Liver (tissue), 9 donors: ENCODE data around the gene ROPN1L. TPM values are rescaled to one million over a fixed set of nuclear protein-coding genes. Genes with fewer than 3 reads are reported as not detected.

Source experiments
- DNase-seq: peaks from one replicate; pipeline ENCODE4 v3.0.0-alpha.2; 2017; ENCODE audit warnings: low spot score
- H3K27ac ChIP-seq, 2 donors: one replicate each; pipeline ENCODE4 v1.7.0; 2013; ENCODE audit warnings: inconsistent platforms in 2 of 2, low read length in 2 of 2, control low read depth in 1 of 2, low read depth in 1 of 2, mild to moderate bottlenecking in 1 of 2
- H3K27me3 ChIP-seq, 4 donors: one replicate each; pipeline versions ENCODE4 v1.6.1 to v1.7.0; 2013; ENCODE audit warnings: low read length in 3 of 4, inconsistent platforms in 1 of 4, mild to moderate bottlenecking in 1 of 4, moderate library complexity in 1 of 4; ENCODE audit not compliant: control insufficient read depth in 4 of 4, insufficient read depth in 4 of 4
- H3K36me3 ChIP-seq, 4 donors: one replicate each; pipeline versions ENCODE4 v1.6.1 to v1.7.0; 2013; ENCODE audit warnings: low read length in 3 of 4, mild to moderate bottlenecking in 3 of 4, low read depth in 1 of 4, moderate library complexity in 1 of 4; ENCODE audit not compliant: control insufficient read depth in 4 of 4, insufficient read depth in 3 of 4
- H3K4me1 ChIP-seq, 4 donors: one replicate each; pipeline versions ENCODE4 v1.6.1 to v1.7.0; 2013; ENCODE audit warnings: low read length in 3 of 4, mild to moderate bottlenecking in 3 of 4, moderate library complexity in 1 of 4; ENCODE audit not compliant: control insufficient read depth in 4 of 4, insufficient read depth in 4 of 4
- H3K4me3 ChIP-seq, 3 donors: one replicate each; pipeline versions ENCODE4 v1.6.1 to v1.7.0; 2013; ENCODE audit warnings: low read length in 3 of 3, control low read depth in 1 of 3, low read depth in 1 of 3, mild to moderate bottlenecking in 1 of 3
- H3K9ac ChIP-seq, 2 donors: one replicate each; pipeline ENCODE4 v1.7.0; 2013; ENCODE audit warnings: low read length in 2 of 2, mild to moderate bottlenecking in 2 of 2, moderate library complexity in 2 of 2, control low read depth in 1 of 2, low read depth in 1 of 2
- H3K9me3 ChIP-seq, 4 donors: one replicate each; pipeline versions ENCODE4 v1.6.1 to v1.7.0; 2013; ENCODE audit warnings: low read length in 3 of 4; ENCODE audit not compliant: control insufficient read depth in 4 of 4
- EGR1 ChIP-seq, 2 donors: IDR thresholded peaks; 2 replicates each; pipeline ENCODE4 v1.6.1; 2016 to 2018; ENCODE audit warnings: antibody characterized with exemption in 2 of 2, low read depth in 2 of 2
- FOXA1 ChIP-seq: IDR thresholded peaks from 2 replicates; pipeline ENCODE4 v1.6.1; 2016; ENCODE audit warnings: antibody characterized with exemption
- FOXA2 ChIP-seq: IDR thresholded peaks from 2 replicates; pipeline ENCODE4 v1.6.1; 2016; ENCODE audit warnings: antibody characterized with exemption
- HNF4A ChIP-seq, 2 donors: conservative IDR thresholded peaks; 2 replicates each; pipeline ENCODE4 v1.6.1; 2016; ENCODE audit warnings: antibody characterized with exemption in 2 of 2, mild to moderate bottlenecking in 2 of 2
- HNF4G ChIP-seq: IDR thresholded peaks from 2 replicates; pipeline ENCODE4 v1.6.1; 2016; ENCODE audit warnings: antibody characterized with exemption
- JUND ChIP-seq, 2 donors: IDR thresholded peaks; 2 replicates each; pipeline ENCODE4 v1.6.1; 2016; ENCODE audit warnings: antibody characterized with exemption in 2 of 2
- NR2F2 ChIP-seq: IDR thresholded peaks from 2 replicates; pipeline ENCODE4 v1.6.1; 2016; ENCODE audit warnings: antibody characterized with exemption
- RAD21 ChIP-seq, 2 donors: IDR thresholded peaks; 2 replicates each; pipeline ENCODE4 v1.6.1; 2016; ENCODE audit warnings: antibody characterized with exemption in 2 of 2, mild to moderate bottlenecking in 2 of 2
- RXRA ChIP-seq, 2 donors: IDR thresholded peaks; 2 replicates each; pipeline ENCODE4 v1.6.1; 2017 to 2018; ENCODE audit warnings: antibody characterized with exemption in 2 of 2, mild to moderate bottlenecking in 1 of 2
- SP1 ChIP-seq: IDR thresholded peaks from 2 replicates; pipeline ENCODE4 v1.6.1; 2018; ENCODE audit warnings: antibody characterized with exemption, mild to moderate bottlenecking
- TAF1 ChIP-seq: conservative IDR thresholded peaks from 2 replicates; pipeline ENCODE4 v1.6.1; 2016; ENCODE audit warnings: antibody characterized with exemption, mild to moderate bottlenecking
- YY1 ChIP-seq: IDR thresholded peaks from 2 replicates; pipeline ENCODE4 v1.6.1; 2016; ENCODE audit warnings: antibody characterized with exemption, mild to moderate bottlenecking
- WGBS: extraction: QIAGEN DNeasy Blood & Tissue Kit; methylation state at CpG from one replicate; pipeline ENCODE4 v1.1.7; 2013; 5-methylcytosine and 5-hydroxymethylcytosine counted together
- polyA plus RNA-seq, 2 donors: library from polyadenylated mRNA; stranded (reverse) in 1 of 2; unstranded in 1 of 2; fragments of 200-250 nt in 1 of 2; fragments of >200 nt in 1 of 2; fragmentation: Nextera tagmentation in 1 of 2; extraction: Ambion mirVana in 1 of 2; gene quantifications; one replicate each; pipeline versions ENCODE4 v1.2.1 to v1.2.3, GENCODE V29; 2013 to 2015
- total RNA-seq, 2 donors: library from RNA; depleted of rRNA; stranded (reverse); fragments of >200 nt; gene quantifications; one replicate each; pipeline ENCODE4 v1.2.3, GENCODE V29; 2014
- TF ChIP-seq, protein P1 (sequence below): IDR thresholded peaks from 2 replicates; pipeline ENCODE4 v1.6.1; 2016; ENCODE audit warnings: antibody characterized with exemption, mild to moderate bottlenecking
- TF ChIP-seq, protein P2 (sequence below): fragments of 150-350 bp; IDR thresholded peaks from 2 replicates; pipeline ENCODE4 v1.5.1; 2017; ENCODE audit warnings: improper control_type of control experiment, low read depth, low read length; ENCODE audit not compliant: missing input control
- TF ChIP-seq, protein P3 (sequence below): IDR thresholded peaks from 2 replicates; pipeline ENCODE4 v1.6.1; 2016; ENCODE audit warnings: antibody characterized with exemption
- donor health status: healthy.
- donor health status: healthy.
- donor health status: healthy.
- donor health status: healthy.
- donor health status: healthy.

The ROPN1L gene
- total and polyA plus RNA-seq, 4 donors, result 0.25 to 1.3 (median 0.87) TPM

DNA sequence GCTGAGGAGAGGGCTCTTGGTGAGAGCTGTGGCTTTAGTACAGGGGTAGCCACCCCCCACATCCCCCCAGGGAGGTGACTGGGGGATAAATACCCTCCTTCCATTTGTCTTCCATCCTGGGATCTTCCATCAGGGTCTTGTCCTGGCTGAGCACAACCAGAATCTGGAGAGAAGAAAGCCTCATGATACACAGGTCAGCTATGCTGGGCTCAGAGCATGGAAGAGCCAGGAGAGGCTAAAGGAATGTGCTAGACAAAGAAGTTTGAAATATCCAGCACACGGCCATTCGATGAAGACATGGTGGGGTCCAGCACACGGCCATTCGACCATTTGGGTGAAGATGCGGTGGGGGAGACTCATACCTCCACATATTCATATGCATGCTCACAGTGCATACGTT, 30.0 kb downstream of the ROPN1L start:
- 95% methylated on average over 6 of the region's 6 CpGs for WGBS
- peaks cover 0 to 5% (median 2%) of the 10 kb centered on the region in 4 donors for H3K9me3 ChIP-seq

DNA sequence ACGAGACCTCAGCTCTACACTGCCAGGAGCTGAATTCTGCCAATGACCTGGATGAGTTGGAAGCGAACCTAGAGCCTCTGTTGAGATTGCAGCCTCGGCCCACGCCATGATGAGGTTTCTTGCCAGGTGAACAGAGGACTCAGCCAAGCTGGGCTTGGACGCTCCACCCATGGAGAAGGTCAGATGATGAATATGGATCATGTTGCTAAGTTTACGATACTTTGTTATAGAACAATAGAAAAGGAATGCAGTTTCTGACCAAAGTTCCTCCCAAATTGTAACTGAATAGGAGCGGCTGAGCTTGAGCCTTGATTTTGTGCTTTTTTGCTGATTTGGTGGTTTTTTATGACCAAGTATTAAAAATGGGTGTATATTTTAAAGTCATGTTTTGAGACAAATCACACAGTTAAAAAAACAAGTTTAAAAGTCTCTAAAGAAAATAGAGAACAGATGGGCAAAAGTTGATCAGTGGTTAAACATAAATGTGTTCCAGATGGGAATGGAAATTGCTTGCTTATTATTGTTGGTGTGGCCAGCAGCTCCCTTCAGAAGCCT, 32.9 kb downstream of the ROPN1L start:
- H3K4me1 ChIP-seq, result no peaks in the 10 kb centered on the region
- H3K36me3 ChIP-seq, result no peaks in the 10 kb centered on the region
- TF ChIP-seq, protein P1, sequence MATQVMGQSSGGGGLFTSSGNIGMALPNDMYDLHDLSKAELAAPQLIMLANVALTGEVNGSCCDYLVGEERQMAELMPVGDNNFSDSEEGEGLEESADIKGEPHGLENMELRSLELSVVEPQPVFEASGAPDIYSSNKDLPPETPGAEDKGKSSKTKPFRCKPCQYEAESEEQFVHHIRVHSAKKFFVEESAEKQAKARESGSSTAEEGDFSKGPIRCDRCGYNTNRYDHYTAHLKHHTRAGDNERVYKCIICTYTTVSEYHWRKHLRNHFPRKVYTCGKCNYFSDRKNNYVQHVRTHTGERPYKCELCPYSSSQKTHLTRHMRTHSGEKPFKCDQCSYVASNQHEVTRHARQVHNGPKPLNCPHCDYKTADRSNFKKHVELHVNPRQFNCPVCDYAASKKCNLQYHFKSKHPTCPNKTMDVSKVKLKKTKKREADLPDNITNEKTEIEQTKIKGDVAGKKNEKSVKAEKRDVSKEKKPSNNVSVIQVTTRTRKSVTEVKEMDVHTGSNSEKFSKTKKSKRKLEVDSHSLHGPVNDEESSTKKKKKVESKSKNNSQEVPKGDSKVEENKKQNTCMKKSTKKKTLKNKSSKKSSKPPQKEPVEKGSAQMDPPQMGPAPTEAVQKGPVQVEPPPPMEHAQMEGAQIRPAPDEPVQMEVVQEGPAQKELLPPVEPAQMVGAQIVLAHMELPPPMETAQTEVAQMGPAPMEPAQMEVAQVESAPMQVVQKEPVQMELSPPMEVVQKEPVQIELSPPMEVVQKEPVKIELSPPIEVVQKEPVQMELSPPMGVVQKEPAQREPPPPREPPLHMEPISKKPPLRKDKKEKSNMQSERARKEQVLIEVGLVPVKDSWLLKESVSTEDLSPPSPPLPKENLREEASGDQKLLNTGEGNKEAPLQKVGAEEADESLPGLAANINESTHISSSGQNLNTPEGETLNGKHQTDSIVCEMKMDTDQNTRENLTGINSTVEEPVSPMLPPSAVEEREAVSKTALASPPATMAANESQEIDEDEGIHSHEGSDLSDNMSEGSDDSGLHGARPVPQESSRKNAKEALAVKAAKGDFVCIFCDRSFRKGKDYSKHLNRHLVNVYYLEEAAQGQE, result no peak
- TF ChIP-seq NR2F2, result no peak
- TF ChIP-seq HNF4A (conservative IDR thresholded peaks at IDR 0.05), result no peak
- TF ChIP-seq HNF4G, result no peak
- no peak for TF ChIP-seq FOXA1
- no peak for TF ChIP-seq EGR1 (IDR thresholded peaks at IDR 0.05; ENCODE audit: low read depth in 2 of 2)
- TF ChIP-seq, protein P2, sequence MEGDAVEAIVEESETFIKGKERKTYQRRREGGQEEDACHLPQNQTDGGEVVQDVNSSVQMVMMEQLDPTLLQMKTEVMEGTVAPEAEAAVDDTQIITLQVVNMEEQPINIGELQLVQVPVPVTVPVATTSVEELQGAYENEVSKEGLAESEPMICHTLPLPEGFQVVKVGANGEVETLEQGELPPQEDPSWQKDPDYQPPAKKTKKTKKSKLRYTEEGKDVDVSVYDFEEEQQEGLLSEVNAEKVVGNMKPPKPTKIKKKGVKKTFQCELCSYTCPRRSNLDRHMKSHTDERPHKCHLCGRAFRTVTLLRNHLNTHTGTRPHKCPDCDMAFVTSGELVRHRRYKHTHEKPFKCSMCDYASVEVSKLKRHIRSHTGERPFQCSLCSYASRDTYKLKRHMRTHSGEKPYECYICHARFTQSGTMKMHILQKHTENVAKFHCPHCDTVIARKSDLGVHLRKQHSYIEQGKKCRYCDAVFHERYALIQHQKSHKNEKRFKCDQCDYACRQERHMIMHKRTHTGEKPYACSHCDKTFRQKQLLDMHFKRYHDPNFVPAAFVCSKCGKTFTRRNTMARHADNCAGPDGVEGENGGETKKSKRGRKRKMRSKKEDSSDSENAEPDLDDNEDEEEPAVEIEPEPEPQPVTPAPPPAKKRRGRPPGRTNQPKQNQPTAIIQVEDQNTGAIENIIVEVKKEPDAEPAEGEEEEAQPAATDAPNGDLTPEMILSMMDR, result no peak
- no peak for TF ChIP-seq SP1
- TF ChIP-seq RAD21 (IDR thresholded peaks at IDR 0.05), result no peak
- TF ChIP-seq TAF1, result no peak
- TF ChIP-seq, protein P3, sequence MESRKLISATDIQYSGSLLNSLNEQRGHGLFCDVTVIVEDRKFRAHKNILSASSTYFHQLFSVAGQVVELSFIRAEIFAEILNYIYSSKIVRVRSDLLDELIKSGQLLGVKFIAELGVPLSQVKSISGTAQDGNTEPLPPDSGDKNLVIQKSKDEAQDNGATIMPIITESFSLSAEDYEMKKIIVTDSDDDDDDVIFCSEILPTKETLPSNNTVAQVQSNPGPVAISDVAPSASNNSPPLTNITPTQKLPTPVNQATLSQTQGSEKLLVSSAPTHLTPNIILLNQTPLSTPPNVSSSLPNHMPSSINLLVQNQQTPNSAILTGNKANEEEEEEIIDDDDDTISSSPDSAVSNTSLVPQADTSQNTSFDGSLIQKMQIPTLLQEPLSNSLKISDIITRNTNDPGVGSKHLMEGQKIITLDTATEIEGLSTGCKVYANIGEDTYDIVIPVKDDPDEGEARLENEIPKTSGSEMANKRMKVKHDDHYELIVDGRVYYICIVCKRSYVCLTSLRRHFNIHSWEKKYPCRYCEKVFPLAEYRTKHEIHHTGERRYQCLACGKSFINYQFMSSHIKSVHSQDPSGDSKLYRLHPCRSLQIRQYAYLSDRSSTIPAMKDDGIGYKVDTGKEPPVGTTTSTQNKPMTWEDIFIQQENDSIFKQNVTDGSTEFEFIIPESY, result no peak
- TF ChIP-seq YY1, result no peak
- TF ChIP-seq FOXA2, result no peak

More for the DNA sequence above, 30.0 kb downstream of the ROPN1L start:
- Histone ChIP-seq H3K4me3 (no peak overlapping the region), H3K27me3 (no peaks in the 10 kb centered on the region), H3K36me3 (no peaks in the 10 kb centered on the region), H3K4me1 (no peaks in the 10 kb centered on the region), H3K27ac (no peak overlapping the region), H3K9ac (no peak overlapping the region)
- DNase-seq, result no peak
- TF ChIP-seq, protein P3, result no peak
- TF ChIP-seq TAF1 (no peak), RXRA (IDR thresholded peaks at IDR 0.05) (no peak), RAD21 (IDR thresholded peaks at IDR 0.05) (no peak), SP1 (no peak), YY1 (no peak), FOXA2 (no peak), JUND (IDR thresholded peaks at IDR 0.05) (no peak), NR2F2 (no peak), HNF4G (no peak)
- TF ChIP-seq, protein P1, result no peak

More for the DNA sequence above, 32.9 kb downstream of the ROPN1L start:
- no peak overlapping the region for H3K4me3 ChIP-seq
- WGBS, result 76% methylated on average over 7 of the region's 7 CpGs
- no peak overlapping the region for H3K27ac ChIP-seq
- no peak for DNase-seq
- no peaks in the 10 kb centered on the region for H3K27me3 ChIP-seq
- no peak overlapping the region for H3K9ac ChIP-seq
- H3K9me3 ChIP-seq, result peaks cover 0 to 5% (median 2%) of the 10 kb centered on the region in 4 donors
